ENCODE measurements around the gene TAC4. TPM values are rescaled to one million over a fixed set of nuclear protein-coding genes. Genes with fewer than 3 reads are reported as not detected.

TAC4 gene
- total and polyA plus RNA-seq, 2 donors (not counting 3 experiments of a cell fraction or from before 2014, with no cell fraction given): 0.19 TPM; not detected in 1

DNA sequence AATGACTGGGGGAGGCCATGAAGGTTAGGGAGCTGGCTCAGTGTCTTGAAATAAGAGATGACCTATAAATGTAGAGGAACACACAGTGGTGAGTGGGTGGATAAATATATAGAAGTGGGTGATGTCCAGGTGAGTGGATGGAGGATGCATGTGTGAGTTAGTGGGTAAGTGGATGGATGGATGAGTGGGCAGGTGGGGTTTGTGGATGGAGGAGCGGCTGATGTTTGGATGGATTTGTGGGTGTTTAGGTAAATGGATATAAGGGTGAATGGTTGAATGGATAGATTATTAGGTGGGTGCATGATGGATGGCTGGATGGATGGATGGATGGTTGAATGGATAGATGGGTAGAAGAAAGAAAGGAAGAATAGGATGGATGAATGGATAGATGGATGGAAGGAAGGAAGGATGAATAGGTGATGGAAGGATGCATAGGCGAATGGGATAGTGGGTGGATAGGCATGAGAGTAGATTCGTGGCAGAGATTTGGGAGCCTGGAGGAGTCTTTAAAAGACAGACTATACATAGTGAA, 19.1 kb upstream of the TAC4 start:
- no peak for FAIRE-seq
- CTCF ChIA-PET: interaction anchor here (1.5 to 26.9 kb wide), 2 partner anchors 14 to 131 kb away, joined by 3 to 590 read pairs; partner anchors contain the start of gene DLX3
- TF ChIP-seq MYC (IDR thresholded peaks at IDR 0.05; ENCODE audit: low read depth, low read length) (no peak), POLR2A (IDR thresholded peaks at IDR 0.05; ENCODE audit: low read depth, low read length) (no peak), GATA2 (IDR thresholded peaks at IDR 0.05; ENCODE audit: insufficient read depth, insufficient read length, low read depth, low read length) (no peak), EZH2 (IDR thresholded peaks at IDR 0.05; ENCODE audit: borderline replicate concordance, low read depth, low read length, severe bottlenecking) (no peak), FOS (IDR thresholded peaks at IDR 0.05; ENCODE audit: borderline replicate concordance, insufficient read depth, low read length) (no peak), JUN (IDR thresholded peaks at IDR 0.05; ENCODE audit: borderline replicate concordance, insufficient read depth, insufficient read length, low read depth) (no peak), POLR2AphosphoS5 (IDR thresholded peaks at IDR 0.05; ENCODE audit: insufficient read depth, low read depth, low read length) (no peak)
- TF ChIP-seq, protein P1, sequence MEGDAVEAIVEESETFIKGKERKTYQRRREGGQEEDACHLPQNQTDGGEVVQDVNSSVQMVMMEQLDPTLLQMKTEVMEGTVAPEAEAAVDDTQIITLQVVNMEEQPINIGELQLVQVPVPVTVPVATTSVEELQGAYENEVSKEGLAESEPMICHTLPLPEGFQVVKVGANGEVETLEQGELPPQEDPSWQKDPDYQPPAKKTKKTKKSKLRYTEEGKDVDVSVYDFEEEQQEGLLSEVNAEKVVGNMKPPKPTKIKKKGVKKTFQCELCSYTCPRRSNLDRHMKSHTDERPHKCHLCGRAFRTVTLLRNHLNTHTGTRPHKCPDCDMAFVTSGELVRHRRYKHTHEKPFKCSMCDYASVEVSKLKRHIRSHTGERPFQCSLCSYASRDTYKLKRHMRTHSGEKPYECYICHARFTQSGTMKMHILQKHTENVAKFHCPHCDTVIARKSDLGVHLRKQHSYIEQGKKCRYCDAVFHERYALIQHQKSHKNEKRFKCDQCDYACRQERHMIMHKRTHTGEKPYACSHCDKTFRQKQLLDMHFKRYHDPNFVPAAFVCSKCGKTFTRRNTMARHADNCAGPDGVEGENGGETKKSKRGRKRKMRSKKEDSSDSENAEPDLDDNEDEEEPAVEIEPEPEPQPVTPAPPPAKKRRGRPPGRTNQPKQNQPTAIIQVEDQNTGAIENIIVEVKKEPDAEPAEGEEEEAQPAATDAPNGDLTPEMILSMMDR (IDR thresholded peaks at IDR 0.05; ENCODE audit: extremely low read depth in 1 of 2, insufficient read depth in 1 of 2, low read depth in 1 of 2, low read length in 2 of 2): no peak
- TF ChIP-seq, protein P2, sequence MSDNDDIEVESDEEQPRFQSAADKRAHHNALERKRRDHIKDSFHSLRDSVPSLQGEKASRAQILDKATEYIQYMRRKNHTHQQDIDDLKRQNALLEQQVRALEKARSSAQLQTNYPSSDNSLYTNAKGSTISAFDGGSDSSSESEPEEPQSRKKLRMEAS (IDR thresholded peaks at IDR 0.05; ENCODE audit: insufficient read depth, insufficient read length): no peak

More for the DNA sequence above, 19.1 kb upstream of the TAC4 start:
- no peak overlapping the region for H3K4me3 ChIP-seq (replicated peaks in 1 of 3; ENCODE audit: insufficient read depth in 1 of 3, low read depth in 1 of 3, low read length in 3 of 3)
- no peaks in the 10 kb centered on the region for H3K79me2 ChIP-seq (ENCODE audit: control insufficient read depth, insufficient read depth, low read length)
- no peaks in the 10 kb centered on the region for H3K36me3 ChIP-seq (ENCODE audit: control insufficient read depth in 2 of 2, extremely low read depth in 1 of 2, insufficient read depth in 2 of 2, low read length in 2 of 2)
- intact Hi-C loops (cut with micrococcal nuclease): no loop called here
- no peak for DNase-seq (ENCODE audit: low read depth, low spot score)
- no peak overlapping the region for H3K27ac ChIP-seq (ENCODE audit: insufficient read depth, low read depth, low read length)
- no peak overlapping the region for H3K9ac ChIP-seq (replicated peaks; ENCODE audit: extremely low read depth, insufficient read depth, low read length)
- no peaks in the 10 kb centered on the region for H3K4me1 ChIP-seq (ENCODE audit: control insufficient read depth, extremely low read depth, insufficient read depth, low read length)
- no TSS peak for BruUV-seq (replicated peaks)
- H4K20me1 ChIP-seq (replicated peaks; ENCODE audit: control insufficient read depth, extremely low read depth, insufficient read depth, low read length): no peaks in the 10 kb centered on the region
- no peaks in the 10 kb centered on the region for H3K9me1 ChIP-seq (replicated peaks; ENCODE audit: control insufficient read depth, extremely low read depth, insufficient read depth, low read length)
- H2AFZ ChIP-seq (ENCODE audit: low read depth, low read length): no peak overlapping the region
- POLR2A ChIA-PET: no interaction called here
- dilution Hi-C loops (cut with MboI; ENCODE audit: extremely low pct_ligation_motif_present, low sequenced_read_pairs): no loop called here
- no peak overlapping the region for H3K4me2 ChIP-seq (ENCODE audit: insufficient read depth, low read length)
- peaks cover 0 to 4% of the 10 kb centered on the region in 2 experiments for H3K27me3 ChIP-seq (ENCODE audit: control insufficient read depth in 2 of 2, insufficient read depth in 2 of 2, low read length in 2 of 2)
- H3K9me3 ChIP-seq (replicated peaks; ENCODE audit: control insufficient read depth, insufficient read depth, low read length): no peaks in the 10 kb centered on the region
